Gastroesophageal sphincter (tissue), 4 donors: ENCODE measurements around the gene PROC. TPM values are rescaled to one million over a fixed set of nuclear protein-coding genes. Genes with fewer than 3 reads are reported as not detected.

Experiments used
- ATAC-seq: fragments of 150-250 bp; one replicate; pipeline ENCODE4 v1.9.1; 2016; ENCODE audit warnings: mild to moderate bottlenecking, moderate library complexity
- H3K27ac ChIP-seq, 4 donors: fragments of 200-600 bp; sonication (generic) in 3 of 4; 1 replicate in 3 of 4; 2 replicates in 1 of 4; pipeline ENCODE4 v1.5.1; 2016 to 2019
- H3K27me3 ChIP-seq: fragments of 200-600 bp; sonication (generic); one replicate; pipeline ENCODE4 v1.5.1; 2019
- H3K36me3 ChIP-seq, 2 donors: fragments of 200-600 bp; sonication (generic); one replicate each; pipeline ENCODE4 v1.5.1; 2019; ENCODE audit warnings: control low read depth in 1 of 2
- H3K4me1 ChIP-seq, 3 donors: fragments of 200-600 bp; sonication (generic); 1 replicate in 2 of 3; 2 replicates in 1 of 3; pipeline ENCODE4 v1.5.1; 2016 to 2019; ENCODE audit warnings: control low read depth in 2 of 3
- H3K4me3 ChIP-seq, 2 donors: fragments of 200-600 bp; sonication (generic); one replicate each; pipeline ENCODE4 v1.5.1; 2019; ENCODE audit warnings: mild to moderate bottlenecking in 1 of 2, moderate library complexity in 1 of 2
- H3K9me3 ChIP-seq, 3 donors: fragments of 200-600 bp; sonication (generic); one replicate each; pipeline ENCODE4 v1.5.1; 2017 to 2019; ENCODE audit warnings: control low read depth in 2 of 3
- EP300 ChIP-seq: sonication (generic); formaldehyde crosslinking; IDR thresholded peaks from one replicate; pipeline ENCODE4 v1.6.1; 2017; ENCODE audit warnings: antibody characterized with exemption, mild to moderate bottlenecking
- POLR2A ChIP-seq, 2 donors: fragments of 450-650 bp; IDR thresholded peaks; one replicate each; pipeline ENCODE4 v1.6.1; 2017; ENCODE audit warnings: antibody characterized with exemption in 2 of 2, mild to moderate bottlenecking in 2 of 2, moderate library complexity in 1 of 2
- POLR2AphosphoS5 ChIP-seq: sonication (generic); formaldehyde crosslinking; IDR thresholded peaks from one replicate; pipeline ENCODE4 v1.6.1; 2017; ENCODE audit warnings: antibody characterized with exemption
- WGBS, 2 donors: methylation state at CpG; one replicate each; pipeline ENCODE4 v1.1.5; 2018; ENCODE audit warnings: low coverage in 1 of 2; 5-methylcytosine and 5-hydroxymethylcytosine counted together
- total RNA-seq, 4 donors: library from RNA; depleted of rRNA; stranded (reverse); fragments of >200 nt; gene quantifications; one replicate each; pipeline ENCODE4 v1.1.0, GENCODE V29; 2016
- TF ChIP-seq, protein P1 (sequence below), 4 experiments: fragments of 200-600 bp in 2 of 4; fragments of 450-650 bp in 2 of 4; sonication (generic) in 1 of 4; IDR thresholded peaks; one replicate each; pipeline ENCODE4 v1.5.1; 2017 to 2019; ENCODE audit warnings: antibody characterized with exemption in 4 of 4, mild to moderate bottlenecking in 2 of 4, moderate library complexity in 2 of 4

Gene PROC
- total RNA-seq, 4 donors from 2014 or later, result not detected

DNA sequence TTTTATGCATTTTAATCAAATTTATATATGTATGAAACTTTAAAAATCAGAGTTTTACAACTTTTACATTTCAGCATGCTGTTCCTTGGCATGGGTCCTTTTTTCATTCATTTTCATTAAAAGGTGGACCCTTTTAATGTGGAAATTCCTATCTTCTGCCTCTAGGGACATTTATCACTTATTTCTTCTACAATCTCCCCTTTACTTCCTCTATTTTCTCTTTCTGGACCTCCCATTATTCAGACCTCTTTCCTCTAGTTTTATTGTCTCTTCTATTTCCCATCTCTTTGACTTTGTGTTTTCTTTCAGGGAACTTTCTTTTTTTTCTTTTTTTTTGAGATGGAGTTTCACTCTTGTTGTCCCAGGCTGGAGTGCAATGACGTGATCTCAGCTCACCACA, 5.7 kb downstream of the PROC start:
- H3K4me3 ChIP-seq, result peak overlapping the region in 1 of 2 donors; percentile 31
- peaks cover 80% of the 10 kb centered on the region for H3K27me3 ChIP-seq

DNA sequence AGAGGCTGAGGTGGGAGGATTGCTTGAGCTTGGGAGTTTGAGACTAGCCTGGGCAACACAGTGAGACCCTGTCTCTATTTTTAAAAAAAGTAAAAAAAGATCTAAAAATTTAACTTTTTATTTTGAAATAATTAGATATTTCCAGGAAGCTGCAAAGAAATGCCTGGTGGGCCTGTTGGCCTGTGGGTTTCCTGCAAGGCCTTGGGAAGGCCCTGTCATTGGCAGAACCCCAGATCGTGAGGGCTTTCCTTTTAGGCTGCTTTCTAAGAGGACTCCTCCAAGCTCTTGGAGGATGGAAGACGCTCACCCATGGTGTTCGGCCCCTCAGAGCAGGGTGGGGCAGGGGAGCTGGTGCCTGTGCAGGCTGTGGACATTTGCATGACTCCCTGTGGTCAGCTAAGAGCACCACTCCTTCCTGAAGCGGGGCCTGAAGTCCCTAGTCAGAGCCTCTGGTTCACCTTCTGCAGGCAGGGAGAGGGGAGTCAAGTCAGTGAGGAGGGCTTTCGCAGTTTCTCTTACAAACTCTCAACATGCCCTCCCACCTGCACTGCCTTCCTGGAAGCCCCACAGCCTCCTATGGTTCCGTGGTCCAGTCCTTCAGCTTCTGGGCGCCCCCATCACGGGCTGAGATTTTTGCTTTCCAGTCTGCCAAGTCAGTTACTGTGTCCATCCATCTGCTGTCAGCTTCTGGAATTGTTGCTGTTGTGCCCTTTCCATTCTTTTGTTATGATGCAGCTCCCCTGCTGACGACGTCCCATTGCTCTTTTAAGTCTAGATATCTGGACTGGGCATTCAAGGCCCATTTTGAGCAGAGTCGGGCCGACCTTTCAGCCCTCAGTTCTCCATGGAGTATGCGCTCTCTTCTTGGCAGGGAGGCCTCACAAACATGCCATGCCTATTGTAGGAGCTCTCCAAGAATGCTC, 6.6 kb downstream of the PROC start:
- H3K4me3 ChIP-seq, result no peak overlapping the region
- H3K36me3 ChIP-seq, result peaks cover 0 to 10% of the 10 kb centered on the region in 2 donors
- peaks cover 75% of the 10 kb centered on the region for H3K27me3 ChIP-seq
- TF ChIP-seq POLR2AphosphoS5, result no peak
- no peak for TF ChIP-seq EP300
- no peak for TF ChIP-seq POLR2A (IDR thresholded peaks at IDR 0.05)
- TF ChIP-seq, protein P1, sequence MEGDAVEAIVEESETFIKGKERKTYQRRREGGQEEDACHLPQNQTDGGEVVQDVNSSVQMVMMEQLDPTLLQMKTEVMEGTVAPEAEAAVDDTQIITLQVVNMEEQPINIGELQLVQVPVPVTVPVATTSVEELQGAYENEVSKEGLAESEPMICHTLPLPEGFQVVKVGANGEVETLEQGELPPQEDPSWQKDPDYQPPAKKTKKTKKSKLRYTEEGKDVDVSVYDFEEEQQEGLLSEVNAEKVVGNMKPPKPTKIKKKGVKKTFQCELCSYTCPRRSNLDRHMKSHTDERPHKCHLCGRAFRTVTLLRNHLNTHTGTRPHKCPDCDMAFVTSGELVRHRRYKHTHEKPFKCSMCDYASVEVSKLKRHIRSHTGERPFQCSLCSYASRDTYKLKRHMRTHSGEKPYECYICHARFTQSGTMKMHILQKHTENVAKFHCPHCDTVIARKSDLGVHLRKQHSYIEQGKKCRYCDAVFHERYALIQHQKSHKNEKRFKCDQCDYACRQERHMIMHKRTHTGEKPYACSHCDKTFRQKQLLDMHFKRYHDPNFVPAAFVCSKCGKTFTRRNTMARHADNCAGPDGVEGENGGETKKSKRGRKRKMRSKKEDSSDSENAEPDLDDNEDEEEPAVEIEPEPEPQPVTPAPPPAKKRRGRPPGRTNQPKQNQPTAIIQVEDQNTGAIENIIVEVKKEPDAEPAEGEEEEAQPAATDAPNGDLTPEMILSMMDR (IDR thresholded peaks at IDR 0.05), result no peak
- ATAC-seq, result no peak
- H3K27ac ChIP-seq, result no peak overlapping the region
- H3K4me1 ChIP-seq, result peaks cover 0 to 16% (median 13%) of the 10 kb centered on the region in 3 donors
- H3K9me3 ChIP-seq, result no peaks in the 10 kb centered on the region
- 71 to 85% methylated on average over 9 of the region's 13 CpGs for WGBS, 2 donors

More for the DNA sequence above, 5.7 kb downstream of the PROC start:
- TF ChIP-seq POLR2AphosphoS5, result no peak
- TF ChIP-seq, protein P1 (IDR thresholded peaks at IDR 0.05), result no peak
- TF ChIP-seq POLR2A (IDR thresholded peaks at IDR 0.05), result no peak
- no peak for TF ChIP-seq EP300
- ATAC-seq, result no peak
- WGBS, 2 donors, result 50% methylated on average over 1 of the region's 1 CpG; no CpG with 5 or more reads in 1 of the 2 donors
- Histone ChIP-seq H3K27ac (no peak overlapping the region), H3K4me1 (peaks cover 0 to 16% (median 13%) of the 10 kb centered on the region in 3 donors), H3K9me3 (no peaks in the 10 kb centered on the region), H3K36me3 (peaks cover 0 to 10% of the 10 kb centered on the region in 2 donors)

DNA sequence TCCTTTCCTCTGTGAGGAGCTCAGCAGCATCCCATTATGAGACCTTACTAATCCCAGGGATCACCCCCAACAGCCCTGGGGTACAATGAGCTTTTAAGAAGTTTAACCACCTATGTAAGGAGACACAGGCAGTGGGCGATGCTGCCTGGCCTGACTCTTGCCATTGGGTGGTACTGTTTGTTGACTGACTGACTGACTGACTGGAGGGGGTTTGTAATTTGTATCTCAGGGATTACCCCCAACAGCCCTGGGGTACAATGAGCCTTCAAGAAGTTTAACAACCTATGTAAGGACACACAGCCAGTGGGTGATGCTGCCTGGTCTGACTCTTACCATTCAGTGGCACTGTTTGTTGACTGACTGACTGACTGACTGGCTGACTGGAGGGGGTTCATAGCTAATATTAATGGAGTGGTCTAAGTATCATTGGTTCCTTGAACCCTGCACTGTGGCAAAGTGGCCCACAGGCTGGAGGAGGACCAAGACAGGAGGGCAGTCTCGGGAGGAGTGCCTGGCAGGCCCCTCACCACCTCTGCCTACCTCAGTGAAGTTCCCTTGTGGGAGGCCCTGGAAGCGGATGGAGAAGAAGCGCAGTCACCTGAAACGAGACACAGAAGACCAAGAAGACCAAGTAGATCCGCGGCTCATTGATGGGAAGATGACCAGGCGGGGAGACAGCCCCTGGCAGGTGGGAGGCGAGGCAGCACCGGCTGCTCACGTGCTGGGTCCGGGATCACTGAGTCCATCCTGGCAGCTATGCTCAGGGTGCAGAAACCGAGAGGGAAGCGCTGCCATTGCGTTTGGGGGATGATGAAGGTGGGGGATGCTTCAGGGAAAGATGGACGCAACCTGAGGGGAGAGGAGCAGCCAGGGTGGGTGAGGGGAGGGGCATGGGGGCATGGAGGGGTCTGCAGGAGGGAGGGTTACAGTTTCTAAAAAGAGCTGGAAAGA, 7.6 kb downstream of the PROC start:
- WGBS, 2 donors, result 90% methylated on average over 10 of the region's 16 CpGs; no CpG with 5 or more reads in 1 of the 2 donors
- Histone ChIP-seq H3K4me1 (peaks cover 0 to 16% (median 13%) of the 10 kb centered on the region in 3 donors), H3K36me3 (peaks cover 0 to 10% of the 10 kb centered on the region in 2 donors), H3K4me3 (no peak overlapping the region), H3K27me3 (peaks cover 65% of the 10 kb centered on the region), H3K9me3 (no peaks in the 10 kb centered on the region), H3K27ac (no peak overlapping the region)
- no peak for ATAC-seq
- TF ChIP-seq, protein P1 (IDR thresholded peaks at IDR 0.05), result no peak
- no peak for TF ChIP-seq POLR2AphosphoS5
- TF ChIP-seq POLR2A (IDR thresholded peaks at IDR 0.05), result no peak
- no peak for TF ChIP-seq EP300

DNA sequence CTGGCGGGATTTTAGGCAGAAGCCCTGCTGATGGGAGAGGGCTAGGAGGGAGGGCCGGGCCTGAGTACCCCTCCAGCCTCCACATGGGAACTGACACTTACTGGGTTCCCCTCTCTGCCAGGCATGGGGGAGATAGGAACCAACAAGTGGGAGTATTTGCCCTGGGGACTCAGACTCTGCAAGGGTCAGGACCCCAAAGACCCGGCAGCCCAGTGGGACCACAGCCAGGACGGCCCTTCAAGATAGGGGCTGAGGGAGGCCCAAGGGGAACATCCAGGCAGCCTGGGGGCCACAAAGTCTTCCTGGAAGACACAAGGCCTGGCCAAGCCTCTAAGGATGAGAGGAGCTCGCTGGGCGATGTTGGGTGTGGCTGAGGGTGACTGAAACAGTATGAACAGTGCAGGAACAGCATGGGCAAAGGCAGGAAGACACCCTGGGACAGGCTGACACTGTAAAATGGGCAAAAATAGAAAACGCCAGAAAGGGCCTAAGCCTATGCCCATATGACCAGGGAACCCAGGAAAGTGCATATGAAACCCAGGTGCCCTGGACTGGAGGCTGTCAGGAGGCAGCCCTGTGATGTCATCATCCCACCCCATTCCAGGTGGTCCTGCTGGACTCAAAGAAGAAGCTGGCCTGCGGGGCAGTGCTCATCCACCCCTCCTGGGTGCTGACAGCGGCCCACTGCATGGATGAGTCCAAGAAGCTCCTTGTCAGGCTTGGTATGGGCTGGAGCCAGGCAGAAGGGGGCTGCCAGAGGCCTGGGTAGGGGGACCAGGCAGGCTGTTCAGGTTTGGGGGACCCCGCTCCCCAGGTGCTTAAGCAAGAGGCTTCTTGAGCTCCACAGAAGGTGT, 8.5 kb downstream of the PROC start:
- no peak for ATAC-seq
- TF ChIP-seq, protein P1 (IDR thresholded peaks at IDR 0.05), result no peak
- TF ChIP-seq EP300 (no peak), POLR2AphosphoS5 (no peak), POLR2A (IDR thresholded peaks at IDR 0.05) (no peak)
- 90 to 96% methylated on average over 2 to 4 of the region's 10 CpGs for WGBS, 2 donors
- Histone ChIP-seq H3K9me3 (no peaks in the 10 kb centered on the region), H3K27me3 (peaks cover 56% of the 10 kb centered on the region), H3K27ac (no peak overlapping the region), H3K4me3 (no peak overlapping the region), H3K36me3 (peaks cover 0 to 16% of the 10 kb centered on the region in 2 donors), H3K4me1 (peaks cover 0 to 16% (median 13%) of the 10 kb centered on the region in 3 donors)
